Right atrium auricular region (tissue), 2 donors: ENCODE measurements around the gene DNAJB2. TPM values are rescaled to one million over a fixed set of nuclear protein-coding genes. Genes with fewer than 3 reads are reported as not detected.

Source experiments
- DNase-seq: peaks from one replicate; pipeline ENCODE4 v3.0.0-alpha.2; 2019; ENCODE audit warnings: low spot score
- H3K27ac ChIP-seq, 2 donors: fragments of 200-600 bp; sonication (generic); 1 replicate in 1 of 2; 2 replicates in 1 of 2; pipeline ENCODE4 v1.5.1; 2016 to 2019
- H3K27me3 ChIP-seq, 2 donors: fragments of 200-600 bp; sonication (generic); one replicate each; pipeline versions ENCODE4 v1.5.1 to v1.6.0; 2017 to 2019
- H3K36me3 ChIP-seq: fragments of 200-600 bp; sonication (generic); one replicate; pipeline ENCODE4 v1.5.1; 2016
- H3K4me1 ChIP-seq, 2 donors: fragments of 200-600 bp; sonication (generic); one replicate each; pipeline versions ENCODE4 v1.5.1 to v1.6.0; 2017 to 2019
- H3K4me3 ChIP-seq, 2 donors: fragments of 200-600 bp; sonication (generic); 1 replicate in 1 of 2; 2 replicates in 1 of 2; pipeline ENCODE4 v1.5.1; 2017 to 2019; ENCODE audit warnings: mild to moderate bottlenecking in 1 of 2, moderate library complexity in 1 of 2
- H3K9me3 ChIP-seq, 2 donors: fragments of 200-600 bp; sonication (generic); one replicate each; pipeline ENCODE4 v1.5.1; 2019
- CTCF ChIP-seq, 2 donors: fragments of 200-600 bp; sonication (generic); IDR thresholded peaks; one replicate each; pipeline ENCODE4 v1.5.1; 2019; ENCODE audit warnings: antibody characterized with exemption in 2 of 2
- total RNA-seq, 2 donors: library from RNA; depleted of rRNA; stranded (reverse); fragments of >200 nt; gene quantifications; one replicate each; pipeline ENCODE4 v1.1.0, GENCODE V29; 2016

Gene DNAJB2
- total RNA-seq, 2 donors from 2014 or later, result 33.3 to 38.7 TPM

GRCh38 chr2:219278655-219279150, 463 bp upstream of the DNAJB2 start:
- no peak for DNase-seq
- Histone ChIP-seq H3K4me1 (peaks cover 0 to 39% of the 10 kb centered on the region in 2 donors), H3K27me3 (no peaks in the 10 kb centered on the region), H3K27ac (peak overlapping the region; percentile 97 to 99), H3K4me3 (peak overlapping the region; percentile 80 to 85), H3K36me3 (peaks cover 28% of the 10 kb centered on the region), H3K9me3 (no peaks in the 10 kb centered on the region)
- no peak for TF ChIP-seq CTCF (IDR thresholded peaks at IDR 0.05)

- TF ChIP-seq CTCF (IDR thresholded peaks at IDR 0.05), result no peak
- H3K9me3 ChIP-seq, result no peaks in the 10 kb centered on the region
- peak overlapping the region; percentile 80 to 85 for H3K4me3 ChIP-seq
- peak overlapping the region; percentile 97 to 99 for H3K27ac ChIP-seq
- H3K36me3 ChIP-seq, result peaks cover 41% of the 10 kb centered on the region
- peaks cover 0 to 31% of the 10 kb centered on the region in 2 donors for H3K4me1 ChIP-seq
- DNase-seq, result no peak
- no peaks in the 10 kb centered on the region for H3K27me3 ChIP-seq
These were observed 850 bp downstream of the DNAJB2 start for GRCh38 chr2:219279916-219280516.

- Histone ChIP-seq H3K4me3 (no peak overlapping the region), H3K36me3 (peaks cover 46% of the 10 kb centered on the region), H3K27me3 (no peaks in the 10 kb centered on the region), H3K9me3 (no peaks in the 10 kb centered on the region), H3K27ac (peak overlapping the region; percentile 97 to 99), H3K4me1 (peaks cover 0 to 31% of the 10 kb centered on the region in 2 donors)
- no peak for TF ChIP-seq CTCF (IDR thresholded peaks at IDR 0.05)
- DNase-seq, result no peak
These were observed 1.5 kb downstream of the DNAJB2 start for GRCh38 chr2:219280651-219281050.

GRCh38 chr2:219281588-219281987, 2.4 kb downstream of the DNAJB2 start:
- no peak for TF ChIP-seq CTCF (IDR thresholded peaks at IDR 0.05)
- peaks cover 46% of the 10 kb centered on the region for H3K36me3 ChIP-seq
- no peaks in the 10 kb centered on the region for H3K9me3 ChIP-seq
- H3K27me3 ChIP-seq, result no peaks in the 10 kb centered on the region
- no peak overlapping the region for H3K27ac ChIP-seq
- no peak for DNase-seq
- H3K4me3 ChIP-seq, result no peak overlapping the region
- peaks cover 0 to 36% of the 10 kb centered on the region in 2 donors for H3K4me1 ChIP-seq

GRCh38 chr2:219282375-219282774, 3.2 kb downstream of the DNAJB2 start:
- no peaks in the 10 kb centered on the region for H3K9me3 ChIP-seq
- no peak overlapping the region for H3K27ac ChIP-seq
- H3K36me3 ChIP-seq, result peaks cover 46% of the 10 kb centered on the region
- H3K27me3 ChIP-seq, result no peaks in the 10 kb centered on the region
- no peak overlapping the region for H3K4me3 ChIP-seq
- no peak for DNase-seq
- no peak for TF ChIP-seq CTCF (IDR thresholded peaks at IDR 0.05)
- H3K4me1 ChIP-seq, result peaks cover 0 to 38% of the 10 kb centered on the region in 2 donors
